CD4-positive, alpha-beta T cell treated with Interleukin-15 for 4 hours (primary cell): Measurements from ENCODE around the gene SLC2A6.
A peak's percentile ranks its signal among the peaks of the same experiment; 100 is the strongest.
"Not testable (repeated sequence)": the region's sequence is repeated elsewhere in the genome, so short reads cannot be mapped to it uniquely, and the experiment has no call there.

ENCODE experiments used
- DNase-seq: peaks from one replicate; pipeline ENCODE4 v3.0.0-alpha.2; 2020; ENCODE audit warnings: low spot score

SLC2A6 gene

DNA sequence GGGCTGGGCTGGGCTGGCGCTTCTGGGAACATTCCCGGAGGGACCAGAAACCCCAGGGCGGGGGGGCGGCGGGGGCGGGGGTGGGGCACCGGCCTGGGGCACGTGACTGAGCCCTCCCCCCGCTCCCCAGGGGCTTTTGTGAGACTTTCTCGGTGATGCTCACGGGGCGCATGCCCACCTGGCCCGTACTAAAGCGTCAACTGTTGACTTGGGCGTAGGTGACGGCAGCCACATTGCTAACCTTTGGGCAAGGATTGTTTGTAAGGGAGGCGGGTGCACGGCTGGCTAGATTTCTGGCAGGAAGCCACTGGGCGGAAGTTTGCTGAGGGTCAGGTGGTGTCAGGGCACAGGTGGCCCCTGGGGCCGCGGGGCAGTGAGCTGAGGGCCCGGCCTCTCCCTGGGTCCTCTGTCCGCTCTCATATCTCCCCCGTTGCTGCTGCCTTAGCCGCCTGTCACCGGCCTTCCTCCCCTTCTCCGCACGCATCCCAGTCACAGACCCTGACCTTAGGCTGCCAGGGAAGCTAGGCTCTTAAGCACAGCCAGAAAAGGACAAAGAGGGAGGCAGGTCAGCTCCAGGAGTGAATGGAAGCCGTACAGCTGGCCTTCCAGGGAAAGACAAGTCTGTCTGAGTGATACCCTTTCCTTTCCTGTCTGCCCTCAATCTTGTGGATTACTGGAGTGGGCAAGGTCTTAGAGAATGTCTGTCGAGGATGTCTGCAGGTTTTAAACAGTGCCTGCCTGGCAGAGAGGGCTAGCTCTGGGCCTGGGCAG, 18.3 kb downstream of the SLC2A6 start:
- DNase-seq = peak; percentile 48

DNA sequence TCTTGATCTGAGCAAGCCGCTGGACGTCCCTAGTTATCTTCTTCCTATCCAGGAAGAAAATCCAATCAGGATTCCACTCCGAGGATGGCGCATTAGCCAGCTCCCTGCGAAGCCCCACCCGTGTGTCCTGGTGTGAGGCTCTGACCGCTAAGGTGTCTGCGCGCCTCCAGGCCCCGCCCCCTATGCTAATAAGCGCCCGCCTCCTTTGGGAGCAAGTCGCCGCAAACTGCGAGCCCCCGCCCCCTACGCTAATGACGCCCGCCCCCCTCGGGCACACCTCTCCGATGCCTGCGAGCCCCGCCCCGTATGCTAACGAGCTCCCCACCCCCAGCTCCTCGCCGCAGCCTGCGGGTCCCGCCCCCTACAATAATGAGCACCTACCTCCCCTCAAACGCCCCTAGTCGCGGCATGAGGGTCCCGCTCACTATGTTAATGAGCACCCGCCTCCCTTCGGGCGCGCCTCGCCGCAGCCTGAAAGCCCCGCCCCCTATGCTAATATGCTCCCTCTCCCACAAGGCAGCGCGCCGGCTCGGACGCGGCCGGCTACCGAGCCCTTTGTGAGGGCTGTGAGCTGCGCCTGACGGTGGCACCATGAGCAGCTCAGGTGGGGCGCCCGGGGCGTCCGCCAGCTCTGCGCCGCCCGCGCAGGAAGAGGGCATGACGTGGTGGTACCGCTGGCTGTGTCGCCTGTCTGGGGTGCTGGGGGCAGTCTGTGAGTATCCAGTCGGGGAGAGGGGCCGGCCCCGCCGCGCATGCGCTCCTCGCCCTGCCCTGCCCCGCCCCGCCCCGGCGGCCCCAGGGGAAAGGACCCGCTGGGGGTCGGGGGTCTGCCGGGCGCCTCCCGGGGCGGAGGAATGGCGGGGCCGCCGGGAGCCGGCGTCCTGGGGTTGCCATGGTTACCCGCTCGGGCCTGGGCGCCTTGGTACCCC, 19.2 kb downstream of the SLC2A6 start, which contains the start of gene CACFD1:
Gene CACFD1 (plus strand): TSS at position 503 of the 929 bp plus-strand sequence. CDS start 89 bp downstream, at position 592.
- peak; percentile 90 for DNase-seq

DNA sequence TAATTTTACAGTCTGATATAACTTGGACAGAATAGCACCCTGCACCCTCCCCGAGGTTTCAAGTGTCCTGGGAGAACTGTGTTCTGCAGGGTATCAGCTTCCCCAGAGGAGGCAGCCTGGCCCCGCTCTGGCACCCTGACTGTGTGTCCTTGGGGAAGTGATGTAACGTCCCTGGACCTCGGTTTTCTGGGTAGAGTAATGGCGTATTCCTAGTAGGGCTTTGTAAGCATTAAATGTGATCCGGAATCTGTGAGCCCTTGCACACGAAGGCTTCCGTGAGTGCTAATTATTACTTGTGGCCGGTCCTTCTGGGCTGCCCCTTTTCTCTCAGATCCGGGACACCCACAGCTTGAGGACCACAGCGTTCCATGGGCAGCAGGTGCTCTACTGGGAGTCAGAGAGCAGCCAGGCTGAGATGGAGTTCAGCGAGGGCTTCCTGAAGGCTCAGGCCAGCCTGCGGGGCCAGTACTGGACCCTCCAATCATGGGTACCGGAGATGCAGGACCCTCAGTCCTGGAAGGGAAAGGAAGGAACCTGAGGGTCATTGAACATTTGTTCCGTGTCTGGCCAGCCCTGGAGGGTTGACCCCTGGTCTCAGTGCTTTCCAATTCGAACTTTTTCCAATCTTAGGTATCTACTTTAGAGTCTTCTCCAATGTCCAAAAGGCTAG, 20.1 kb downstream of the SLC2A6 start:
- no peak for DNase-seq

DNA sequence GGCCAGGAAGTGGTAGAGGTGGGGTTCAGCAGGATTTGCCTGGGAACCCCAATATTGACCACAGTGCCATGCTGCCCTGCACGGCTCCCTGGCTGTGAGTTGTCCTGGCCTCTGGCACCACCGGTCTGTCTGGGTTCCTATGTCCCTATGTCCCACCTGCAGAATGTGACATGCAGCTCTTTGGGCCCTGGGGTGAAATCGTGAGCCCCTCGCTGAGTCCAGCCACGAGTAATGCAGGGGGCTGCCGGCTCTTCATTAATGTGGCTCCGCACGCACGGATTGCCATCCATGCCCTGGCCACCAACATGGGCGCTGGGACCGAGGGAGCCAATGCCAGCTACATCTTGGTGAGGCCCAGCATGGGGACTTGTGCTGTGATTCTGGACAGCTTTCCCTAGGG, 21.2 kb downstream of the SLC2A6 start:
- DNase-seq = no peak

DNA sequence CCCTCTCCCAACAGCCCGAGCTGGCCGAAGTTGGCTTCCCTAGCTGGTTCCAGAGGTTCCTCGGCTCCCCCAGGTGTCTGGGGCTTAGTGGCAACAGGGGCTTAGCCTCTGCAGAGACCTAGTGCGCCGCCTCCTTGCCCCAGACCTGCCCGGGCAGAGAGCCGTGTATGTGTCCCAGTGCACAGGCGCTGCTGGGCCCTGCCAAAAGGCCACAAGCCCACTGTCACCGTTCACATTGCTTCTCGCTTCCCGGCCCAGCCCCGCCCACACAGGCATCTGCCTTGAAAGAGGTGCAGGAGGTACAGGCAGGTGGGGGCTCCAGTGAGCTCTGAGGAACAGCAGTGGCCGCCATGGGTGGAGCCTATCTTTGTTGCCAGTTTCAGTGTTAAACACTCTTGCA, 21.7 kb downstream of the SLC2A6 start:
- no peak for DNase-seq

DNA sequence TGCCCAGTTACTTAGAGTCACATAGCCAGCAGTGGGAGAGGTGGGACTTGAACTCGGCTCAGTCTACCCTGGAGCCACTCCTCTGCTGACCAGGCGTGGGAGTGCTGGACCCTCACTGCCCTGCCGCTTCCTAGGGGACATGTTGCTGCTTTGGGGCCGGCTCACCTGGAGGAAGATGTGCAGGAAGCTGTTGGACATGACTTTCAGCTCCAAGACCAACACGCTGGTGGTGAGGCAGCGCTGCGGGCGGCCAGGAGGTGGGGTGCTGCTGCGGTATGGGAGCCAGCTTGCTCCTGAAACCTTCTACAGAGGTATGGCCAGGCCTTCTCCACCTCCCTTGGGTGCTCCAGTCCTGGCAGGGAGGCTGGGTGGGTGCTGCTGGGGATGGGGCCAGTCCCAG, 22.5 kb downstream of the SLC2A6 start:
- no peak for DNase-seq

DNA sequence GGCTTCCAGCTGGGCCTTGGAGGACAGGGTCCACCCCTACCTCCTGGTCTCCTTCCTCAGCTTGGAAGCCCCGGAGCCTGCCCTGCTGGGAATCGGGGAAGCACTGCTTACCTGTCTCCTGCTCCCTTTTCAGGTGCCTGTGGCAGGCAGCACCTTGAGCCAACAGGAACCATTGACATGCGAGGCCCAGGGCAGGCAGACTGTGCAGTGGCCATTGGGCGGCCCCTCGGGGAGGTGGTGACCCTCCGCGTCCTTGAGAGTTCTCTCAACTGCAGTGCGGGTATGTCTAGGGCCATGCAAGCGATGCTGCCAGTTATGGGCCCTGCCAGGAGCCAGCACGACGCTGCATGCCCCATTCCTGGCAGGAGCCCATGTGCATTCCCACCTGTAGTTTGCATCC, 23.0 kb downstream of the SLC2A6 start:
- no peak for DNase-seq

DNA sequence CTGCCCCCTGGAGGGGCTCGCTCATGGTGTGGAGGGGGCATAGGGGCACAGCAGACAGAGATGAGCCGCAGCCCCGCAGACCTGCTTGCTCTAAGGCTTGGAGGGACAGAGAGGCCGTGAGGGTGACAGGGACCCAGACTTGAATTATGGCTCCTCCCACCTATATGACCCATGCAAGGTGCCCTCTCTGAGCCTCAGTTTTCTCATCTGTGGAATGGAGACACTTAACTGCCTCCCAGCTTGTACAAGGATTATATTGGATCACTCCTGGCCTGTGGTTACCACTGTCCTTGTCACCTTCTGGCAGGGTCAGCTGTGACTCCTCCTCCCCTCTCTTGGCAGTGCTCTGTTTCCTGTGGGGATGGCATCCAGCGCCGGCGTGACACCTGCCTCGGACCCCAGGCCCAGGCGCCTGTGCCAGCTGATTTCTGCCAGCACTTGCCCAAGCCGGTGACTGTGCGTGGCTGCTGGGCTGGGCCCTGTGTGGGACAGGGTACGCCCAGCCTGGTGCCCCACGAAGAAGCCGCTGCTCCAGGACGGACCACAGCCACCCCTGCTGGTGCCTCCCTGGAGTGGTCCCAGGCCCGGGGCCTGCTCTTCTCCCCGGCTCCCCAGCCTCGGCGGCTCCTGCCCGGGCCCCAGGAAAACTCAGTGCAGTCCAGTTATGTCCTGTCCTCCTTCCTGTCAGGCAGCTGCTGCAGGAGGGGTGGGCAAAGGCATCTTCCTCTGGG, 23.8 kb downstream of the SLC2A6 start:
- DNase-seq = no peak

DNA sequence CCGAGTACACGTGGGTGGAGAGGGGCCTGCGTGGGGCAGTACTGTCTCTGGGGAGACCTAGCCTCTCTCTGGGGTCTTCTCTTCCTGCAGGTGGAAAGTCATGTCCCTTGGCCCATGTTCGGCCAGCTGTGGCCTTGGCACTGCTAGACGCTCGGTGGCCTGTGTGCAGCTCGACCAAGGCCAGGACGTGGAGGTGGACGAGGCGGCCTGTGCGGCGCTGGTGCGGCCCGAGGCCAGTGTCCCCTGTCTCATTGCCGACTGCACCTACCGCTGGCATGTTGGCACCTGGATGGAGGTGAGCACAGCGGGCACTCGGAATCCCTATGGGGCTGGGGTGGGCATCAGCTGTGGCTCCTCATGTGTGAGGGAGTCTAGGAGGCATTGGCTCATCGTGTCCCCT, 24.6 kb downstream of the SLC2A6 start:
- DNase-seq = no peak

DNA sequence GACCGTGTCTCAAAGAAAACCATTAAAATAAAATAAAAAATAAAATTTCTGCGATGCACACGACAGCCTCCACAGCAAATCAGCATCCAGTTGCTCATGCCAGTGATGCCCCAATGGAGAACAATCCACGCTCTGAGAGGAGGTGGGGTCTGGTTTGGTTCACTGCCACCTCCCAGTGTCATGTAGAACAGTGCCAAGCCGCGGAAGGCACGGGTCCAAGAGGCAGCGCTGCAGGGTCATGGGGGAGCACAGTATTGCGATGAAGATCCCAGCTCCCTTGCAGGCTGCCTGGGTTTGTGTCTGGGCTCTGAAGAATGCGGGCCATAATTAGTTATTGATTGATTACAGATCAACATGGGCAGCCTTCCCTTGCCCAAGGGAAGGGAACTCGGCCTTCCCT, 25.2 kb downstream of the SLC2A6 start:
- no peak for DNase-seq

DNA sequence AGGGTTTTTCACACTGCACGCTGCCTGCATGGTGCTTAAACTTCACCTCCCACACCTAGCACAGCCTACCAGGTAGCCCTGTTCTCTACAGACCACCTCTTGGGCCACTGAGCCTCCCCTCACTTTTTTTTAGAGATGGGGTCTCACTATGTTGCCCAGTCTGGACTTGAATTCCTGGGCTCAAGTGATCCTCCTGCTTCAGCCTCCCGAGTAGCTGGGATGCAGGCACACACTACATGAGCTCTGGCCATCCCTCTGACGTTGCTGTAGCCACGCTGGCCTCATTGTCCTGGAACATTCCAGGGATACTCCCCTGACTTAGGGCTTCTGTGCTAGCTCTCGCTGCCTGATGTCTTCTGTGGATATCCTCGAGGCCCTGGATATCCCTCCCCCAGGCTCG, 26.3 kb downstream of the SLC2A6 start:
- DNase-seq = no peak

DNA sequence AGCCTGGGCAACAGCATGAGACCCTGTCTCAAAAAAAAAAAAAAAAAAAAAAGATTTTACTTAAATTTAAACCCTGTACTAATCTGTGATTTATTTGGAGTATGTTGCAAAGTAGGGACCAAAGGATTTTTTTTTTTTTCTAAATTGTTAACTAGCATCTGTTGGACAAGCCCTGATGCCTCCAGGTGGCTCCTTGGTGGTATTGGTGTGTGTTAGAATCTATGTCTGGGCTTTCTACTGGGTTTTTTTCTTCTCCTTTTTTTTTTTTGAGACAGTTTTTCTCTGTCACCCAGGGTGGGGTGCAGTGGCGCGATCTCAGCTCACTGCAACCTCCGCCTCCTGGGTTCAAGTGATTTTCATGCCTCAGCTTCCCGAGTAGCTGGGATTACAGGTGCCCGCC, 27.0 kb downstream of the SLC2A6 start:
- not testable (repeated sequence) for DNase-seq

DNA sequence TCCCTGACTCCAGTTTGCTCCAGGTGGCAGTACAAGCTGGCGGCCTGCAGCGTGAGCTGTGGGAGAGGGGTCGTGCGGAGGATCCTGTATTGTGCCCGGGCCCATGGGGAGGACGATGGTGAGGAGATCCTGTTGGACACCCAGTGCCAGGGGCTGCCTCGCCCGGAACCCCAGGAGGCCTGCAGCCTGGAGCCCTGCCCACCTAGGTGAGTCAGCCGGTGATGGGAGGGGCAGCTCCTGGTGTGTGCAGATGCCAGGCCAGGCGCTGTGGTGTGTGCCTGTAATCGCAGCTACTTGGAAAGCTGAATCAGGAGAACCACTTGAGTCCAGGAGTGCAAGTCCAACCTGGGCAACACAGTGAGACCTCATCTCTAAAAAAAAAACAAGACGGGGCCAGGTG, 29.1 kb downstream of the SLC2A6 start:
- DNase-seq = no peak

DNA sequence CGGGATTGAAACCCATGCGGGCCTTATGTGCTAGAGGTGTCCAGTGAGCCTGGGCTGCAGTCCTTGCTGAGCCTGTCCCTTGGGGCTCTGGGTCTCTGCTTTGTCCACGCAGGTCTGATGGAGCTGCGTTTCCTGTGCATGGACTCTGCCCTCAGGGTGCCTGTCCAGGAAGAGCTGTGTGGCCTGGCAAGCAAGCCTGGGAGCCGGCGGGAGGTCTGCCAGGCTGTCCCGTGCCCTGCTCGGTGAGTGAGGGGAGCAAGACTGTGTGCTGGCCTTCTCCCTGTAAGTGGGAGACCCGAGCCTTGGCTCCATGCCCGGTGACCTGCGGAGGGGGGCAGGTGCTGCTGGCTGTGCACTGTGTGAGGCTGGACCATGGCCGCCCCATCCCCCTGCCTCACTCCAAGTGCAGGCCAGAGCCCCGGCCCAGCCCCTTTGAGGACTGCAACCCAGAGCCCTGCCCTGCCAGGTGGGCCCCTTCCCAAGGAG, 30.4 kb downstream of the SLC2A6 start:
- no peak for DNase-seq

DNA sequence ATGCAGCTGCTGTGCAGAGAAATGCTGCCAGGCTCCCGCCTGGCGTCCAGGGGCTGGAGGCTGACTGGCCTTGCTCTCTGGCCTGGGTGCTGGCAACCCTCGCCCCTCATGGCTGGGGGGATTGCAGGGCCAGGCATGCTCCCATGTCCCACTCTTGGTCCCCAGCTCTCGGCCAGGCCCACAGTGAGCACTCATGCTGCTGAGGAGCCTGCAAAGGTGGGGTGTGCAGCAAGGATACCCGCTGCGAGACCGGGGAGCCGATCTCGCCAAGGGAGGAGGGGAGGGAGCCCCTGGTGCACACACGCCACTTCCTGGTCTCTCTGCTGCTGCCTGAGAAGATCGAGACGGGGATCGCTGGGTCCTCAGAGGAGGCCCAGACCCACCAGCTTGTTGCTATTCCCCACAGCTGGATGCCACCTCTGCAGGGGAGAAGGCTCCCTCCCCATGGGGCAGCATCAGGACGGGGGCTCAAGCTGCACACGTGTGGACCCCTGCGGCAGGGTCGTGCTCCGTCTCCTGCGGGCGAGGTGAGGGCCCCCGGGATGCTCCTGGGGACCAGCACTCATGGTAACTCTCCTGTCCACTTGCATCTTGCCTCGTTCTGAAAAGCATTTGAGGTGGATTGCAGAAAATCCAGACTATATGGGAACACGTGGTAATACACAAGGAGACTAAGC, 33.5 kb downstream of the SLC2A6 start:
- DNase-seq = no peak

DNA sequence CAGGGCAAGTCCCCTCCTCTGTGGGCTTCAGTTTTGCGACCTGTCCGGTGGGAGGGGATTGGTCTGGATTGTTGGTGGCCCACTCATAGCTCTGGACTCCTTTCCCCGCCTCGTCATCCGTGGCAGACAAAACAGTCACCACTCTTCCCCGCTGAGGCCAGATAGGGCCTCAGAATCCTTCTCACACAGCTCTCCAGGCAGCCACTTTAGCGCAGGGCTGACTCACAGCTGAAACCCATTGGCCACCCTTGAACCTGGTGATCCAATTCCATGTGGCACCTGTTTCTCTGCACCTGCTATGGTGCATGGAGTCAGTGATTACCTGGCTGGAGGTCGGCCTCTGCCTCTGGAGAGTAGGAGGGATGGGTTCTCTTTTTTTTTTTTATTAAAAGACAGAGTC, 34.9 kb downstream of the SLC2A6 start:
- DNase-seq = no peak

DNA sequence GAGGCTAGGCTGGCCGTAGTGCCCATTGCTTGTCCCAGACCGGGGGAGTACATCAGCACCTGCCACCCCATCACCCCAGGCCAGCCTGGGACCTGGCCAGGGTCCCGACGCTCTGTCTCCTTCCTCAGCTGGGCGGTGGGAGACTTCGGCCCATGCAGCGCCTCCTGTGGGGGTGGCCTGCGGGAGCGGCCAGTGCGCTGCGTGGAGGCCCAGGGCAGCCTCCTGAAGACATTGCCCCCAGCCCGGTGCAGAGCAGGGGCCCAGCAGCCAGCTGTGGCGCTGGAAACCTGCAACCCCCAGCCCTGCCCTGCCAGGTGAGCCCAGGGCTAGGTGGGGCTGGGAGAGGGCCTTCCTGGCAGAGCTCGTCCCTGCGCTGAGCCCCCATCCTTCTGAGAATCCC, 35.7 kb downstream of the SLC2A6 start:
- DNase-seq = no peak

DNA sequence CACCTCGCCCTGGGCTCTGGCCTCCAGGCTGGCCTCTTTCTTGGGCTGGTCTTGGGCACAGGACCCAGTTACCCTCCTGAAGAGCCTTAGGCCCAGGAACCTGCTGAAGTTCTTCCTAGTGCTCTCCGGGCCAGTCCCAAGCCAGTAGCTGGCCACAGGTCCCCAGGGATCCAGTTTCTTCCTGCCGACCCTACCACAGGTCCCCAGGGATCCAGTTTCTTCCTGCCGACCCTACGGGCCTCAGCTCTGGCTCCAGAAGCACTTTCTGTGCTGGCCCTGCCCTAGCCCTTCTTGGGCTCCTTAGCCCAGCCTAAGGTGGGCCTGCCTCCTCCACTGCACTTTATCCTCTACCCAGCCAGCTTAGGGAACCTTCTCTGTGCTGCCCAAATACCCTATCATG, 37.3 kb downstream of the SLC2A6 start:
- no peak for DNase-seq

DNA sequence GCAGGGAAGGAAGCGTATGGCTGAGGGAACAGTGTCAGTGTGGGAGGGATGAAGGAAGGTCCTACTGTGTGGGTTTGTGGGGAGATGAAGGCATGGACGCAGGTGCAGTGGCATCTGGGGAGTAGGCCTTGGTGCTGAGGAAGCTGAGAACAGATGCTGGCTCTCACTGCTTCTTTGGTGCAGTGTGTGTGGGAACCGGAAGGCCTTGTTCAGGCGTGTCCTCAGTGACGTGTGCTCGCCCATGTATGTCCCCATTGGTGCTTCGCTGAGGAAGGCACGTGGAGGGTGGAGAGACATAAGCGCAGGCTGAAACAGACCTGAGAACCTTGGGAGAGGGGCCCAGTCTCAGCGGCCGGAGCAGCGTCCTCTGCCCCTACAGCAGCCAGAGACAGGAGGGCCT, 38.0 kb downstream of the SLC2A6 start:
- no peak for DNase-seq

DNA sequence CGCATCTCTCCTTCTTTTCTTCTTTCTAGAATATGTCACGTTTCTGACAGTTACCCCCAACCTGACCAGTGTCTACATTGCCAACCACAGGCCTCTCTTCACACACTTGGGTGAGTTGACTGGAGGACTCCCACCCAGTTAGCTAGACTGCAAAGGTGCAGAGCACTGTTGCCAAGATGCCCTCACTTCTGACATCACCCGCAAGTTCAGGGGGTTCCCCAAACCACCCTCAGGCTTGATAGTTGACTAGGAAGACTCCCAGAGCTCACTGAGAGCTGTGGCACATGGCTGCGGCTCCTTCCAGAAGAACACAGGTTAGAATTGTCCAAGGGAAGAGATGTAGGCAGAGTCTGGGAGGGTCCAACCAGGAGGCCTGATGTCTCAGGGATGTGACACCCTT, 39.6 kb downstream of the SLC2A6 start:
- DNase-seq = no peak
